ENCODE results near the gene TCF7L1.

TCF7L1 gene

DNA sequence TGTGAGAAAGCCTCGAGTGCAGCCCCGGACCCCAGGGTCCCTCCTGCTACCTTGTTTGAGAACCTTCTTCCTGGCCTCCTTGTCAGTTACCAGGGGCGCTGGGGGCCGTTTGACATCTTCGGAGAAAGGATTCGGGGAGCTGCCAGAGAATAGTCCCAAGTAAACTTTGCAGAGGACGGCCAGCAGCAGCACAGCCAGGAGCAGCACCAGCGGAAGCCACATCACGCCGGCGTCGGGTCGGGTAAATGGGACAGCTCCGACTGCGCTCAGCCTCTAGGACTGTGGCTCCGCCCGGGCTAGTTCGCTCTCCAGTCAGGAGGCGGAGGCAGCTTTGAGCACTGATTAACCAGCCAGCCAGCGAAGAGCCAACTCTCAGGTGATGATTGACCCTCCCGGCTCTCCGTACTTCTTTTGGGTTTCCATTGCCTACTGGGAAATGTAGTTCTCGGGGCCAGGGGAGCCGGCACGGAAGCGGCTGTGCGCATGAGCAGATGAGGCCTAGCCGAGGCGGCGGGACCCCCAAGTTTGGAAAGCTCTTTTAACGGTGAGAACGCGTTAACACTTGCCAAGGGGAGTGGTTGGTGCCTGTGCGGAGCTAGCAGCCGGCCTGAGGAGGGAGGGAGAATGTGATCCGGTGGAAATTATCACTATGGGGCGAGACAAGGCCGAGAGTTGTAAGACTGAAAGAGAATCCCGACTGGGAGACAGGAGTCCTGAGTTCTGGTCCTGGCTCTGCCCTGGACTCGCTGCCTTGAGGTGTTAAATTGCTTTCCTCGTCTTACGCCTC is 221.3 kb downstream of the TCF7L1 start, which contains the start of the genes ELMOD3 and RETSAT:
Gene ELMOD3, plus strand, starts transcription at position 484 of the 787 bp plus-strand sequence. CDS start 2,430 bp downstream, outside the sequence.
Gene RETSAT, minus strand, starts transcription at position 243 of the 787 bp plus-strand sequence. Its CDS starts 21 bp downstream, at position 222.
- peak; percentile 91 to 98 (median 95) for DNase-seq (ENCODE audit: low read depth in 3 of 3)

DNA sequence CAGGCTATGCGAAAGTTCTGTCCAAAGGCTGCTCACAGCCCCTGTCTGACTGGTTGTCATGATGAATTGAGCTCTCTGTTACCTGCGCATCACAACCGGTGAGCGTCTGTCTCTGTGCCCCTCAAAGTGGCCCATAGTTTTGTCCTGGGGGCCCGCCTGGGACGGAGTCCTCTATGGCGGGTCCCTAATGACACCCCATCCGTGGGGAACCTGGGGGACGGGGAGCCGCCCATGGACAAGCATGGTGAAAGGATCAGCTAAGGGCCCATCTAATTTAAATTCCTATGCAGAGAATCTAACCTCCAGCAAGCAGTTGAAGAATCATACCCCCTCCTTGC is 221.8 kb downstream of the TCF7L1 start:
- no peak for DNase-seq (ENCODE audit: low read depth in 3 of 3)

DNA sequence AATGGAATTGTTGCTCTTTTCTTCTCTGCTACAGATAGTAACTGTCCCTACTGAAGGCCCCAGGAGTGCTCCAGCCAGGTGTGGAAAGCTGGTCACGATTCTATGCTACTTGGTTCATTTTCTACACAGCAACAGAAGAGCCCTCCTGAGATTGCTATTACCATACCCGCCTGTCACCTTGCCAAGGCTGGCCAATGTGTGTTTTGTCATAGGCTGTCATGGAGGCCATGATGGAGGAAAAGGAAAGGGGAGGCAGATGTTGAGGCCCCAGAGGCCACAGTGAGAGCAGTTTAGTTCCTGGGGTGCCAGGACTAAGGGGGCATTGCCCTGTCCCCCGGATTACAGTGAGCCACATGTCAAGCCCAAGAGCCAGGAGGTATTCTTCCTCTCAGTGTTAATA is 222.3 kb downstream of the TCF7L1 start:
- no peak for DNase-seq (ENCODE audit: low read depth in 3 of 3)

DNA sequence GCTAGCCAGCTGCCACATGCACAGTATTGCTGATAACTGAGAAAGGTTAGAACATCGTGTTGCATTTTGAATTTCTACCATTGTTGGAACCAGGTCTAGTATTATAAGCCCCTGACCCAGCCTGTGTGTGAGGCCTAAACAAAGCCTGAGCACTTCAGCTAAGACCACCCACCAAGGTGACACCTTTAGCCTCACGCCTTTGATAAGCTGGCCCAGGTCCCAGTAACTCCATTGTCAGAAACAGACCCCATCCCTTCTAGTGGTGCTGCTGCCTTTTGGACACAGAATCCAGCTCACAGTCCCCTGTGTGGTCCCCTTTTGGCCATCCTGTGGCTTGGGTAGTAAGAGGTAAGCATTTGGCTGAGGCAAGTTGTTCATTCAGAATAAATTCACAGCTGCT is 223.0 kb downstream of the TCF7L1 start:
- DNase-seq (ENCODE audit: low read depth in 3 of 3) = no peak

DNA sequence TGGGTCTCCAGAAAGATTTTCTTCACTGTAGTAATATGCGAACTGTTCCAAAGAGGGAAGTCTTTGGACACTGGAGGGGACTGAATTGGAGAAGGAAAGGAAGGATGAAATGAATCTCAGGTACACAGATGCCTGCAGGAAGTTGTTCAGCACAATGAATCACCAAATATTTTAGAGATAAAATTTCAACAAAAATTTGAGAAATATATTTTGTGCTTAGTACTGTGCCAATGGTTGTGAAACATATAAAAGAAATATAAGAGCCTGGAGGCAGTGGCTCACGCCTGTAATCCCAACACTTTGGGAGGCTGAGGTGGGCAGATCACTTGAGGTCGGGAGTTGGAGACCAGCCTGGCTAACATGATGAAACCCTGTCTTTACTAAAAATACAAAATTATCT is 224.5 kb downstream of the TCF7L1 start:
- DNase-seq (ENCODE audit: low read depth in 3 of 3) = no peak
